ENCODE measurements around the gene VAT1L.

Gene VAT1L

GRCh38 chr16:77922228-77922754 lies 133.9 kb downstream of the VAT1L start:
- no peak overlapping the region for H3K4me3 ChIP-seq (ENCODE audit: low read depth, low read length)
- no peak for TF ChIP-seq CTCF (conservative IDR thresholded peaks at IDR 0.05; ENCODE audit: low read depth, low read length)
- no peak for DNase-seq (ENCODE audit: low read depth)

DNA sequence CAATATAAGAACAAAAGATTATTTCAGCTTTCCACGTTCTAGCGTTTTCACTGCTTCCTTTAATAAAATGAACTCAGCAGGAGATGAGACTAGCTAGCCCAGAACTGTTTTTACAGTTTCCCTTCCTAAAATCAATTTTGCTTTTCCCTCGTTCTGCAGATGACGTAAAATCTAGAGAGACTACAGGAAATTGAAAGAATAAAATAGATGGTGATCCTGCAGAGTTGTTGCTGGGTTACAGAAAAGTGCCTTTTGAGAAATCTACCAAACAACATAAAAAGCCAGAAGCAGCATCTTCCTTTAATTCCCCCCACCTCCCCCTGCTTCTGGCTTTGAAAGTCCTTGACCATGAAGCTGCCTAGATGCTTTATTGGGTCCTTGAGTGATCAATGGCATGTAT lies 137.2 kb downstream of the VAT1L start:
- no peak for TF ChIP-seq CTCF (conservative IDR thresholded peaks at IDR 0.05; ENCODE audit: low read depth, low read length)
- H3K4me3 ChIP-seq (ENCODE audit: low read depth, low read length) = no peak overlapping the region
- DNase-seq (ENCODE audit: low read depth) = no peak

GRCh38 chr16:77928096-77928495 lies 139.7 kb downstream of the VAT1L start:
- no peak for TF ChIP-seq CTCF (conservative IDR thresholded peaks at IDR 0.05; ENCODE audit: low read depth, low read length)
- H3K4me3 ChIP-seq (ENCODE audit: low read depth, low read length) = no peak overlapping the region
- no peak for DNase-seq (ENCODE audit: low read depth)

DNA sequence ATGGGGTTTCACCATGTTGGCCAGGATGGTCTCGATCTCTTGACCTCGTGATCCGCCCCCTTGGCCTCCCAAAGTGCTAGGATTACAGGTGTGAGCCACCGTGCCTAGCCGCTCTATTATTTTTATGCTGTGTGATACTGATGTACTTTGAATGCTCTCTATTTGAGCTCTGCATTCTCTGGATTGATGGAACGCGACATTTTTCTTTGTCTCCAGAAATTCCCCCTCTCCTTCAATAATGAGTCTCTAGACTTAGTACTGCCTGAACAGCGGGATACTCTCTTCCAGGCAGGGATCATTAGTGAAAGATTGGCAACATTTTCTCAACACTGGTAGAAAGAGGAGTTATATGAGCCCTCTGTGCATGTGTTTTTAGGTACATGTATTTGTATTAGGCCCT lies 140.6 kb downstream of the VAT1L start:
- no peak for TF ChIP-seq CTCF (conservative IDR thresholded peaks at IDR 0.05; ENCODE audit: low read depth, low read length)
- no peak for DNase-seq (ENCODE audit: low read depth)
- no peak overlapping the region for H3K4me3 ChIP-seq (ENCODE audit: low read depth, low read length)

DNA sequence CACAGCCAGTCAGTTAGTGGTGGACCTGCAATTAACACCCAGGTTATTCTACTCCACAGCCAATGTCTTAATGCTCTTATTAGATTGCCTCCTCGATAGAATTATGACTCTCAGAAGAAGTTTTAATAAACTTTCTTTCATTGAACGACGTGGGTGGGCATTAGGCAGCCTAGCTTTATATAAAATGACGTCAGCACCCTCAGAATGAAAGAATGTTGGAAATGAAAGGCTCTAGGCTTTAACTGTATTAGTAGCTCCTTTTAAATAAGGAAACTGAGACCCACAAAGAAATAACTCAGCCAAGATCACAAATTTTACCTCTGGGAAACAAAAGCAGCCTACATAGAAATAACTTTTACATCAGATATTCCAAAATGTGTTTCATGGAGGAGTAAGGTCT lies 142.7 kb downstream of the VAT1L start:
- H3K4me3 ChIP-seq (ENCODE audit: low read depth, low read length) = no peak overlapping the region
- no peak for TF ChIP-seq CTCF (conservative IDR thresholded peaks at IDR 0.05; ENCODE audit: low read depth, low read length)
- no peak for DNase-seq (ENCODE audit: low read depth)

GRCh38 chr16:77937473-77938149 lies 149.2 kb downstream of the VAT1L start:
- DNase-seq (ENCODE audit: low read depth) = no peak
- no peak overlapping the region for H3K4me3 ChIP-seq (ENCODE audit: low read depth, low read length)
- TF ChIP-seq CTCF (conservative IDR thresholded peaks at IDR 0.05; ENCODE audit: low read depth, low read length) = no peak

- H3K4me3 ChIP-seq (ENCODE audit: low read depth, low read length) = no peak overlapping the region
- DNase-seq (ENCODE audit: low read depth) = peak; percentile 6
- TF ChIP-seq CTCF (conservative IDR thresholded peaks at IDR 0.05; ENCODE audit: low read depth, low read length) = no peak
Measured at GRCh38 chr16:77938913-77939312, 150.5 kb downstream of the VAT1L start.

Measured in choroid plexus epithelial cell (primary cell).